Measurements from ENCODE around the gene ITGA7. TPM values are rescaled to one million over a fixed set of nuclear protein-coding genes. Genes with fewer than 3 reads are reported as not detected.

ITGA7 gene
- total RNA-seq, 1 donor from 2014 or later, result 1.5 TPM

DNA sequence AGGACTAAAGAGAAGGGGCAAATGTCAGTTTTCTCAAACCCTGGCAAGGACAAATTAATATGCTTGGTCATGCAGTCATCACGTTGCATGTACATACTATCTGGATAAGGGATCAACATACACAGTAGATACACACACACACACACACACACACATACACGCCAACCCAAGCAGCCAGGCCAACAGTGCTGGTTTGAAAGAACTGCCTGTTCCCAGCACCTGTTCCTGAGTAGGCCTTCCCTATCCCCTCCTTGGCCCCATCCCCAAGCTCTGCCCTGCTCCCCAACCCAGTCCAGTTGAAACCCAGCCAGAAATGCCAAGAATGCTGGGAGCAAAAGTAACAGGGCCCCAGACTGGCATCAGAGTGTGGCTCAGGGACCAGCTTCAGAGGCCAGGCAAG is 4.4 kb downstream of the ITGA7 start:
- intact Hi-C loops (cut with micrococcal nuclease), result no loop called here

DNA sequence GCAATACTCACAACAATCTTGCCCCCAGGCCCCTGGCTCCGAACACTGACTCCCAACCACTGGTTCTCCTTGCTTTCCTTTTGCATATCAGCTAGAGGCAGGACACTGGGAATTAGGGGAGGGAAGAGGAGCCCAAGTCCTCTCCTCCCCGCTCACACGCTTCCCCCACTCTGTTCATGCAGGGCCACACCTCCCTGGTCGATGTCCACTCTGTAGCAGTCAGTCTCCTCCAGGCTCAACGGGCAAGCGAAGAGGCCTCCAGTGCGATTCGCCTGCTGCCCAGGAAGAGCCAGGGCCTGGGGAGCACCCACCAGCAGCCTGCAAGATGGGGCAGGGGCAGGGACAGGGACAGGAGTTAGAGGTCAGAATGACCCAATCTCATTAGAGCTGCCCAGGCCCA is 4.8 kb downstream of the ITGA7 start:
- intact Hi-C loops (cut with micrococcal nuclease), result no loop called here

DNA sequence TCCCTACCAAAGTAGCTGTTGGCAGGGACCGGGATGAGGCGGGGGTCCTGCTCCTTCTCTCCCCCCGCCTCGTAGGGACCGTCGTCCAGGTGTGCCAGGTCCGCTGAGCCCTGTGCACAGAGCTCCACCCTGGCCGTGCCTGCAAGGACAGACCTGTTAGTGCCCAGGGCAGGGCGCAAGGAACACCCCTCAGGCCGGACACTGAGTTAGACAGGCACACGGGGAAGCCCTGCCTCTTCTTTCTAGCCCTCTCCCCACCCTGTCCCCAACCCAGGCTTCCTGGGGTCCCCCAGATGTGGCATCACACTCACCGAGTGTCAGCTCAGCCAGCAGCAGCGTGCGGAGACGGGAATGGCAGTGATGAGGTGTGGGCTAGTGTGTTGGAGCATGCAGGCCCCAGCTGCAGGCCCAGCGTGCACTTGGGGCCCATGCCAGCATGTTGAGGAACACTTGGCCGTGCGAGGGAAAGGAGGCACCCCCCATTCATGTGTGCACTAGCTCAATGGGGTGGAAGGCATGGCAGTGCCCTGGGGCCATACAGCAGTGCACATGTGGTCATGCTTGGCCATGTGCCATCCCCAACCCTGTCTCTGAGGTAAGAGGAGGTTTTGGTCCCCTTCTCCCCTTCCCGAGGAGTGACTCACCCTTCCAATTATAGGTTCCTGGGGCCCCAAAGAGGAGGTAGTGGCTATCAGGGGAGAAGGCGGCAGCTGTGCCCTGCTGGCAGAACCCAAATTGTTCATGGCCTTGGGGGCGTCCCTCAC is 7.3 kb downstream of the ITGA7 start:
- intact Hi-C loops (cut with micrococcal nuclease), result no loop called here

DNA sequence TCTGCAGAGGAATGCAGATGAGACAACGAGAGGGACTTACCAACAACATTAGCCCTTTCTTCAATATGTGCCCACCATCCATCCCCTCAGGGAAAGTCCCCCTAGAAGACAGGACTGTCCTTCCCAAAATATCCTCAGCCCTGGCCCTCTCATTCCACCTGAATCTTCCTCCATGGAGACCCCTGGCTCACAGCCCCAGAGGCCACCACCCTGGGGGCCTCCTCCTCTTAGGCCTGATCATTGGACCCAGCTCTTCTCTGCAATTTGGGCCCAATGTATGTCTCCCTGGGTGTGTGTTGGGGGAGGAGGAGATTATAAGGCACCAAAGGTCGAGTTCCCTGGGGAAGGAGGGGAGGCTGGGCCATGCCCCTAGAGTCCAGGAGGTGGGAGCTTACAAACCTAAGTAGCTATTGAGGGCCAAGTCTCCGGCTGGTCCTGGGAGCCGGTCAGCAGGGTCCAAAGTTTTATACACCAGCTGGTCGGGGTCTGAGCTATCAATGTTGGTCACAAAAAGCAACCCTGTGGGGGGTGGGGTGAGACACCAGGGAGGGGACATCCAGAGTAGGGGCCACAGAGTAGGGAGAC is 8.1 kb downstream of the ITGA7 start:
- intact Hi-C loops (cut with micrococcal nuclease), result no loop called here

DNA sequence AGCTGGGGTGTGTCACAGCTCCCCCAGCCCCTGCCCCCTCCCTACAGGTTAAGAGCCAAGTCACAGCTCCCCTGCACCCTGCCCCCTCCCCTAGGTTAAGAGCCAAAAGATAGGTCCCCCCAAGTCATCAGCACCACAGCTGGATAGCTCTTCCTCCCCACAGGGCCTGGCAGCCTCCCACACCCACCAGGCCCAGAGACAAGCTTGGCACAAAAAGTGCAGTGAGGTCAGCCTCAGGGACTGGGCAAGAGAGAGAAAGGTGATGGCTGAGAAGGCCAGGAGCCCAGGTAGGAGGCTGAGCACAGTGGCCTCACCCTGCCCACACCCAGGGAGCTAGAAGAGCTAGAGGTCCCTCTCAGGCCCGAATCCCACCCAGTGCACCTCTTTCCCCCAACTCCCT is 8.7 kb downstream of the ITGA7 start:
- intact Hi-C loops (cut with micrococcal nuclease), result no loop called here

DNA sequence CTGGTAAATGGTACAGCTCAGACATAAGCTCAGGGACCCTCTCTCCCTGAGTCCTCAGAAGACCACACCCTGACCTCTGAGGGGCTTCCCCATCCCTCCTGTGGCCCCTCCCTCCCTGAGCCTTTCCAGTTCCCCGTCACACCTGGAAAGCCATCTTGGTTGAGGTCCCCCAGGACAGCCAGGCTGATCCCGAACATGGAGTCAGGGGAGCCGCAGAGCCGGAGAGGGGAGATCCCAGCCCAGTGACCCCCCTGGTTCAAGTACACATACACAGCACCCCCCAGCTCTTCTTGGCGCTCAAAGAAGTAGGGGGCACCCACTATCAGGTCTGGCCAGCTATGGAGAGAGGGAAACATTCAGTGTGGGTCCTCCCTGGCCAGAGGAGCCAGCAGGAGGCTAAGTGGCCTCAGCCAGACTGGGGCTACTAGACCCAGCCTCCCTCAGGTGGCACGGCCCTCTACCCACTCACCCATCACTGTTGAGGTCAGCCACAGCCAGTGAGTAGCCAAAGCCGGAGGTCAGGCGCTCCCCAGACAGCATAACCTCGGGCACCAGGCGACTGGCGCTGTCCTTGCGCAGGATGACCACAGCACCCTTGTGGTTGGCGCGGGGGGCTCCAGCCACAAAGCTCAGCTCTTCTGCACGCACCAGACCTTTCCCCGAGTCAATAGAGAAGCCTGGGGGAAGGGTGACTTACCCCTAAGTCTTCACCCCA is 9.3 kb downstream of the ITGA7 start:
- intact Hi-C loops (cut with micrococcal nuclease), result no loop called here

DNA sequence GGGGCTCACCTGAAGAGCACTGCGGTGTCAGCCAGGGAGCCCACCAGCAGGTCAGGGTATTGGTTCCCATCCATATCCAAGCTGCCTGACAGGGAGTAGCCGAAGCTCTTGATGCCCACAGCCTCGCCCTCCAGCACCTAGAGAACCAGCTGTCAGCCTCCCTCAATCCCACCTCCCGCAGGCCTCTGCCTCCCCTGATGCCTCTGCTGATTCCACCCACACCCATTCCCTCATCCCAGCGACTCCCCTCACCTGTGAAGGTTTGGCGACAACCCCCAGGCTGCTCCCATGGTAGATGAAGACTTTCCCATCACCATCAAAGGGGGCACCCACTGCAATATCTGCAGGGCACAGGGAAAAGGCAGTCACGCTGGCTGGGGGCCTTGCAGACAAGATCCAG is 10.0 kb downstream of the ITGA7 start:
- intact Hi-C loops (cut with micrococcal nuclease), result no loop called here

DNA sequence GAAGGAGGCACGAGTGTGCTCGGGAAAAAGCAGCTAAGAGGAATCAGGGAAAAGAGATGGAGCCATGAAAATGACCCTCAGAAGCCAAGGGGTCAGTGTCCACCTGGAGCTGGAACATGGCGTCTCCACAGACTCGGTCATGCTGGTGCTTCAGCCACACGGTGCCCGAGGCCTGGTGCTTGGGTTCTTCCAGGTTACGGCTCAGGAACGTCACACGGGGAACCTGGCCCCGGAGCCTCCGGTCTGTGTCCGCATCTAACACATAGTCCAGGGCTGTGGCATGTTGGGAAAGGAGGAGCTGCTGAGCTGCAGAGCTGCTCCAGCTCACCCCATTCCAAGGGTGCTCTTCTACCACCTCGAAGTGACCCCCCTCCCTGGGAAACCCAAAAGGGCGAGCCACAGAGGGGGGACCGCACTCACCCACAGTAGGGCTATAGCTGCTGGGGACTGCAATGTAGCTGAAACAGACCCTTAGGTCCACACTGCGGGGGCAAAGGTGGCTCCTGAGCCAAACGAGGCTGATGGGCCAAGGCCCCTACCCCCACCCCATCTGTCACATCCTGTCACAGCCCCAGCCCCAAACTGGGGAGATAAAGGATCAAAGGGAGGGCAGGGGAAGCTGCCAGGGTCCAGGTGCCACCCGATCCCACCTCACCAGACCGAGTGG is 10.8 kb downstream of the ITGA7 start:
- intact Hi-C loops (cut with micrococcal nuclease), result no loop called here

DNA sequence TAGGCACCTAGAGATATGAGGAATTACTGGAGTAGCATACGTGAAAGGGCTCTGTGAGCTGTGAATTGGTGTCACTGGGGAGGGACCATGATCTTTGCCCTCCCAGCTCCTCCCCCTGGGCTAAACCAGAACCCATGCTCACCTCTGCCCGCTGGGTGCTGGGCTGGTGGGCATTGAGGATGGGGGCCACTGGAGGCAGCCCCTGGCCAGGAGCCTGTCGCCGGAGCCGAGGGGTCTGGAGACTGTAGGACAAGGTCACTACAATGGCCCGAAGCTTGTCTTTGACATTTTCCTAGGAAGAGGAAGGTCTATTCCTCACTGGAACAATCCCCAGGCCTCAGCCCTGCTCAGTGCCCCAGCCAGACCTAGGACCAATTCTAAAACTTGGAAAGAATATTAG is 11.6 kb downstream of the ITGA7 start:
- intact Hi-C loops (cut with micrococcal nuclease), result no loop called here

DNA sequence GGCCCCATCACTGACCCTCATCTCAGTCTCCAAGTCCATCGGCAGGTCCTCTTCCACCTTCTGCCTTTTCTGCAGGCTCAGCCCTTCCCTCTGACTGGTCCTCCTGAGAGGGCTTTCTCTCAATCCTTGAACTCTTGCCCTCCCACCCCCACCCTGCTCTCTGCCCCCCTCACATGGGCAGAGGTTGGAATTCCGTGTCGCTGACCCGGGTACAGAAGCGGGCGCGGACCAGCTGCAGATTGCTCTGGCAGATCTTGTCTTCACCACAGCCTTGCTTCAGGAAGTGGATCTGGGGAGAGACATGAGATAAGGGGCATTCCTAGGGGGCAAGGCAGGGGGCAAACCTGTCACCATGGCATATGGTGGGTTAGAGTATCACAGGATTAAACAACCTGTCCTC is 12.4 kb downstream of the ITGA7 start:
- intact Hi-C loops (cut with micrococcal nuclease), result no loop called here

DNA sequence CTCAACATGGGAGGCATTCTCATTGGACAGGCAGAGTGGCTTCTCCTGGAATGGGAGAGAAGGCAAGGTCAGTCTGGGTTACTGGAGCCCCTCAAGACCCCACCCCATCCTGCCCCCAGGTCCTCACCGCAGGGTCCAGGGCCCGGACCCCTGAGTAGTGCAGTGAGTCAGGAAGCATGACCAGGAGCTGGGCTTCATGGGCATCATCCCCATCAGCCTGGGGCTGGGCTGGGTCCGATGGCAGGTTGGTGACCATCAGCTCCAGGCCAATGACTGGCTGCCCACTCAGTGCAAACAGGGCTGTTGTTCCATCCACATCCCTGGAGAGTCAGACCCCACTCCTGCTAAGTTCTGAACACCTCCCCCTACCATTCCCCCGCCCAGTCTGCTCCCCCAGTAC is 13.1 kb downstream of the ITGA7 start:
- intact Hi-C loops (cut with micrococcal nuclease), result no loop called here

DNA sequence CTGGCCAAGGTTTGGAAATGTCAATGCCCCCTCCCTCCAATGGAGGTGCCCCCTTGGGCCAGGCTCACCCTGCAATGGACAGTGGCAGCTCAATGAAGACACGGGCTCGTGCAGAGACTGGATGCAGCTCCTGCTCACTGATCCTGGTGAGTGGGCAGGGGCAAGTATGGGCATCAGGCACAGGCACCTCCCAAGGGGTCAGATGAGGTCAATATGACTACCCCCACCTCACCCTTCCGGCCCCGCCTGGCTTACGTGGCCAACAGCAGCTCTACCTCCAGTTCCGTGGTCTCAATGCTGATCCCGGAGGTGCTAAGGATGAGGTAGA is 13.6 kb downstream of the ITGA7 start:
- intact Hi-C loops (cut with micrococcal nuclease), result no loop called here

DNA sequence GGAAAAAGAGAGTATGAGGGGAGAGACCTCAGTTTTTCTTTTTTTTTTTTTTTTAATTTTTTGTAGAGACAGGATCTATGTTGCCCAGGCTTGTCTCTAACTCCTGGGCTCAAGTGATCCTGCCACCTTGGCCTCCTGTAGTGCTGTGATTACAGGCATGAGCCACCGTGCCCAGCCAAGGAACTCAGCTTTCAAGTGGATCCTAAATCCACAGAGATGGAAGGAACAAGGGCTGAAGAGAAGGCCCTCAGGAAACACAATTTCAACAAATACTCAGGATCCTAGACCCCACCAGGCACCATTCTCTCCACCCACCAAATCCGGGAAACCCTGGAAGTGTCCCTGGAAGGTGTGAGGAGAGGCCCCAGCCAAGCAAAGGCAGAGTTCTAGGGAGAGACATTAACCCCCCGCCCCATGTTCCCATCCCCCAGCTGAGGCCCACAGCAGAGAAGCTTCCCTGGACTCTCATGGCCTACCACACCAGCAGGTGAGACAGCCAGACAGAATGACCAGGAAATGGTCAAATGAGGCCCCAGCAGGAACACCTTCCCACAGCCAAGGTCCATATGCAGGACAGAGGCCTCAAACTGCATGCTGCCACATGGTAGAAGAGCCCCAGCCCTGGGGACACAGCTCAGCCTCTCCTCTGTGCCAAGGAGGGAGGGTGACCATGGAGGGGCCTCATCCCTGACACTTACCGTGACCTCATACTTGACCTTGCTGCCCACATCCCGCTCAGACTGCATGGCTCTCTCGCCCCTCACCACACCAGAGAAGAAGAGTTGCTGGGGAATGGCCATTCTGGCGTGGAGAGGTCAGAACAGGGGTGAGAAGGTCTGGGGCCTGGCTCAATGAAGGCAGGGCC is 14.1 kb downstream of the ITGA7 start:
- intact Hi-C loops (cut with micrococcal nuclease), result no loop called here

DNA sequence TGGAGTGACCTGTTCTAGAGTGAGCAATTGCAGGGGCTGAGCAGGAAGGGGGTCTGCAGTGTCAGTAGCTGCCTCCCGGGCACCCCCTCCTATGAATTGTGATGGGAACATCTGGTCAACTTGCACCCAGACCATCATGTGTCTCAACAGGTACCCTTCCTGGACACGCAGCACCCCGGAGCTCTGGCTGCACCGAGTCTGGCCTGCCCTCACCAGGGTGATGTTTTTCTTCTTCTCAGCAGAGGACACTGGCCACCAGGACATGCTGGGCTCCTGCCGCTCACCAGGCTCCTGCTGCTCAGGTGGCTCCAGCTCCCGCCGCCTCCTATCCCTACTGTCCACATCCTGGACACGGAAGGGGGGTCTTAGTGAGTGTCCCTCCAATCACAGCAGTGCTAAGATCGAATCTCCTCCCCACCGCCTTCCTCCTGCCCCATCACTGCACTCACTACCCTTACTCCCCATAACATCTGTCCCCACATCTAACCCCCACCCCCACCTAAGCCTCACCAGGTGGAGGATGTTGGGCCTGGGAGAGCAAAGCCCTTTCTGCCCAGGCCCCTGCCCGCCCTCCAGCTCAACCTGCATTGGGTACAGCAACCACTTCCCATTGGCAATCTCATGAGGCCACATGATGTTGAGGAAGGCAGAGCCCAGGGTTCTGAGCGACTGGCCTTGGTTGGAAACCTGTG is 14.9 kb downstream of the ITGA7 start:
- intact Hi-C loops (cut with micrococcal nuclease), result no loop called here

DNA sequence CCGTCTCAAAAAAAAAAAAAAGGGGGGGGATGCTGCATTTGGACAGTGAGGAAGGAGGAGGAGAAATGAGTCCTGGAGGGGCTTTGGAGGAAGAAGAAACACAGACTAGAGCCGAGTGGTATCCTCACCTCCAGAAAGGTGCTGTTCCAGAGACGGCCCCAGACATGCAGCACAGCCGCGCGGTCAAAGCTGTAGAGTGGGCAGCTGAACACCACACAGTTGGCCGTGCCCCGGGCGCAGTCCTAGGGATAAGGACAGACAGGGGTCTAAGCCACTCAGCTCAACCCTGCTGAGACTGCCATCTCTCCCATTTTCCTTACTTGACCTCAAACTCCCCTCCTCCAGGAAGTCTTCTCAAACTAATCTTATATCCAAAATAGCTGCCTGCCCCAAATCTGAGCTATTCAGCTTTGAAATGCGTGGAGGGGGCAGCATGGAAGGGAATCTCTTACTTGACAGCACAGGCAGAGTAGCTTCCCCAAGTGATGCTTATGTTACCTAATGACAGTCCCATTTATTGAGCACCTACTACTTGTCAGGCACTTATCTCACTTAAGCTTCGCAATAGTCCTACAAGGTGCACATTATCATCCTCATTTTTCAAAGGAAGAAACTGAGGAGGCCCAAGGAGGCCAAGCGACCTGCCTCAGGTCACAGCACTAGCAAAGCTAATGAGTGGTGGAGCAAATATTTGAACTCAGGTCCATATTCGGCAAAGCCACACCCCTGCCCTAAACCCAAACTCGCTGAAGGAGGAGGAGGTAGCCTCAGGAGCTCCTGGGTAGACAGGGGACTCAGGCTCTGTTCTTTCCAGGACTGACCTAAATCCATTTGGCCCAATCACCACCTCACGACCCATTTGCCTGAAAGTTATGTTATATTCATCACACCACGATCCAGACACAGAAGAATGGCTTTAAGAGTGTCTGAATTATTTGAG is 18.7 kb downstream of the ITGA7 start:
- intact Hi-C loops (cut with micrococcal nuclease), result no loop called here

DNA sequence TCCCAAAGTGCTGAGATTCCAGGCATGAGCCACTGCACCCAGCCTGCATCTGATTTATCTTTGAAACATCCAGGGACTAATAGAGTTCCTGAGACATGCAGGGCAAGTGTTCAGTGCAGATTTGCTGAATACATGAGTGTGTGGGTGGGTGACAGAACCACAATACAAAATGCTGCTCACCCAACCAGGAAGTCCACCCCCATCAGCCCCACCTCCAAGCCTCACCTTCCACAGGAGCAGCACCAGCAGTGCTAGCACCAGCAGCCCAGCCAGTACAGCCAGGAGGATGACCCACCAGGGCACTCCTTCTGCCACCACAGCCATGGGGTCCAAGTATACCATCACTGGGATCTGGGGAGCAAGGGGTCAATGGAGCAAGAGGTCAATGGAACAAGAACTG is 20.0 kb downstream of the ITGA7 start:
- intact Hi-C loops (cut with micrococcal nuclease), result no loop called here

DNA sequence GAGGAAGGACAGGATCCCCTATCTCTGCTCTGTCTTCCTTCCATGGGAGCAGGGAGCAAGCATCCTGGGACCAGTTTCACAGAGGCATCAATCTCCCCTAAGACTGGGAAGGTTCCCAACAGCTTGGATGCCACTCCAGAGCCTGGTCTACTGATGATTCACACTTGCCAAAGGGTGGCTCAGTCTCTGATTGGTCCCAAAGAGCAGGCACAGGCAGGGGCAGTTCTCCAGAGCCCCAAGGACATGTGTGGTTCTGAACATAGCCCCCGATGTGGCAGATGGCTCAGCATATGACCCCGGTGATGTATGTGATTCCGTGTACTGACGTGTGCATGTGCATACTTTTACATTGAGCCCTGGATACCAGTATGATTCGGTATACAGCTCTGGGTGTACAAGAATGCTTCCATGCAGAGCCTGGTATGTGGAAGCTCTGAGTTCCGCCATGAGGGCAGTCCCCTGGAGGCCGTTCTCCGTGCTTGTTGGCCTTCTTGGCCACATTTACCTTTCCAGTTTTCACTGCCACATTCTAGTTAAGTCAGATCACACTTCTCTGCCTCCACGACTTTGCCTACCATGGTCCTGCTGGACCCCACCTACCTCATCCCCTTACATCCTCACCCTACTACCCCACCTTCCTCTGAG is 21.2 kb downstream of the ITGA7 start:
- intact Hi-C loops (cut with micrococcal nuclease), result no loop called here

DNA sequence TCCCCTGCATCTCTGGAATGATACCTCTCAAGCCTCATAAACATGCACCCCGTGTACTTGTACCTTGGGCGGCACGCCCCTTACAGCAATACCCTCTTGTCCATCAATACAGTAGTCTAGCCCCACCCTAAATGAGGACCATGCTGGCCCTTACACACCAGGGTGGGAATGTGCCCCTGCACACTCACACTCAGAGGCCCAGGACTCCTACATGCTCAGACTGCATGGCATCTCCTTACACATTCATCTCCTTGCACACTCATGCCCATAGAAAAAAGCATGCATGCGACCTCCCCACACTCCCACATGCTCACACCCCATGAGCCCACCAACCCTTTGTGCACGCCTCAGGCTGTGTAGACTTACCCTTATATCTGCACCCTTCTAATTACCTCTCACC is 22.0 kb downstream of the ITGA7 start:
- intact Hi-C loops (cut with micrococcal nuclease), result no loop called here

DNA sequence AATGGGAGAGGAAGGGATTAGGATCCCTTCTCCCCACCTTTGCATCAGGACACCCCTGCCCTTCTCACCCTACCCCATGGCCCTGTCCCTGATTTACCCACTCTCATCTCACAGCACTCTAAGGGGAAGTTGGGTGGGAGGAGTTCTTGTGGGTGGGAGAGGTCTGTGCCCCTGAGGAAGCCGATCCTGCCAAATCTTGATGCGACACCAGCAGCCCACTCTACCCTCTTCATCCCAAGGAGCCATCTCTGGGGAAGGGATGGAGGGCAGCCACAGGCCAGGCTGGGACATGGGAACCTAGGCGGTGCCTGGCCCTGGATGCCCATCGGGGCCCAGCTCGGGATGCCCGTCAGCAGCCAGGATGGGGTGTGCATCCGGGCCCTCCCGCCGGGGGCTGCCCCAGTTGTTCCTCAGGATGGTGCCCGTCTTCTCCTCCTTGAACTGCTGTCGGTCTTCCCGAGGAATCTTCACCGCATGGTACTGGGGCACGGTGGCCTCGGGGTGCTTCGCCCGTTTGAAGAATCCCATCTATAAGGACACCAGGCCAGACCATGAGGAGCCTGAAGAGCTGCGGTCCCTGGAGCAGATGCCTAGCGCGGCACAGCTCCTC is 22.8 kb downstream of the ITGA7 start:
- intact Hi-C loops (cut with micrococcal nuclease), result no loop called here
